HEK293 (cell line): Measurements from ENCODE around the gene SEC22A.

Source experiments
- CTCF ChIA-PET: fragments of 350-600 bp; formaldehyde crosslinking; extraction: SDS; loops from one replicate; lab custom pipeline; 2021; ENCODE audit warnings: antibody characterized with exemption; lab: Yijun Ruan, JAX
- POLR2A ChIA-PET: fragments of 300-600 bp; formaldehyde crosslinking; extraction: SDS; loops from one replicate; lab custom pipeline; 2020; ENCODE audit warnings: antibody characterized with exemption, inconsistent platforms; lab: Yijun Ruan, JAX
- H3K27ac ChIP-seq: fragments of 200-500 bp; sonication (Bioruptor generic); 2 replicates; pipeline ENCODE4 v1.5.1; 2014; ENCODE audit warnings: low read depth, low read length, control low read depth, inconsistent platforms; ENCODE audit errors: extremely low read depth
- H3K36me3 ChIP-seq, 2 experiments: fragments of 200-500 bp in 1 of 2; sonication (Bioruptor generic) in 1 of 2; 1 replicate in 1 of 2; 2 replicates in 1 of 2; pipeline ENCODE4 v1.5.1; 2014 to 2017; ENCODE audit warnings: inconsistent platforms in 2 of 2, low read length in 2 of 2; ENCODE audit not compliant: control insufficient read depth in 2 of 2, insufficient read depth in 1 of 2
- H3K4me1 ChIP-seq: fragments of 200-500 bp; sonication (Bioruptor generic); 2 replicates; pipeline ENCODE4 v1.5.1; 2014; ENCODE audit warnings: mild to moderate bottlenecking, low read length, inconsistent platforms; ENCODE audit not compliant: control insufficient read depth, insufficient read depth
- H3K4me3 ChIP-seq: 2 replicates; pipeline ENCODE4 v1.5.1; 2011; ENCODE audit warnings: low read depth, mild to moderate bottlenecking, control low read depth, low read length, moderate library complexity
- H3K9me3 ChIP-seq: fragments of 200-500 bp; sonication (Bioruptor generic); 2 replicates; pipeline ENCODE4 v1.5.1; 2014; ENCODE audit warnings: low read depth, low read length, inconsistent platforms; ENCODE audit not compliant: control insufficient read depth, insufficient read depth
- EGR2 ChIP-seq: fragments of 450-650 bp; formaldehyde crosslinking; IDR thresholded peaks from 2 replicates; pipeline ENCODE4 v1.5.1; 2016; ENCODE audit warnings: low read depth, missing biosample characterization, missing genetic modification characterization
- KLF1 ChIP-seq: fragments of 450-650 bp; formaldehyde crosslinking; IDR thresholded peaks from 2 replicates; pipeline ENCODE4 v1.5.1; 2016; ENCODE audit warnings: missing biosample characterization, missing genetic modification characterization
- KLF9 ChIP-seq: fragments of 450-650 bp; formaldehyde crosslinking; IDR thresholded peaks from 2 replicates; pipeline ENCODE4 v1.5.1; 2016; ENCODE audit warnings: missing biosample characterization, missing genetic modification characterization, low read depth
- MEIS1 ChIP-seq: sonication (generic); formaldehyde crosslinking; IDR thresholded peaks from 2 replicates; pipeline ENCODE4 v1.8.1; 2022; ENCODE audit warnings: missing genetic modification reagents, mild to moderate bottlenecking, borderline replicate concordance
- REPIN1 ChIP-seq: fragments of 450-650 bp; formaldehyde crosslinking; IDR thresholded peaks from 2 replicates; pipeline ENCODE4 v1.5.1; 2017; ENCODE audit warnings: missing biosample characterization, missing genetic modification characterization, low read depth
- SCRT1 ChIP-seq: fragments of 450-650 bp; formaldehyde crosslinking; IDR thresholded peaks from 2 replicates; pipeline ENCODE4 v1.5.1; 2016; ENCODE audit warnings: missing biosample characterization, missing genetic modification characterization, borderline replicate concordance
- SETDB1 ChIP-seq: IDR thresholded peaks from one replicate; pipeline ENCODE4 v1.6.1; 2017; ENCODE audit warnings: mild to moderate bottlenecking, low read length, moderate library complexity, mixed read lengths; ENCODE audit not compliant: insufficient read length
- TCF7L2 ChIP-seq: IDR thresholded peaks from 2 replicates; pipeline ENCODE4 v1.6.1; 2011; ENCODE audit warnings: low read depth, mild to moderate bottlenecking, inconsistent platforms, low read length, moderate library complexity, borderline replicate concordance
- ZFP41 ChIP-seq: fragments of 450-650 bp; formaldehyde crosslinking; IDR thresholded peaks from 2 replicates; pipeline ENCODE4 v1.5.1; 2016; ENCODE audit warnings: missing biosample characterization, missing genetic modification characterization, borderline replicate concordance
- ZNF132 ChIP-seq: fragments of 450-650 bp; formaldehyde crosslinking; IDR thresholded peaks from 2 replicates; pipeline ENCODE4 v1.5.1; 2017; ENCODE audit warnings: missing biosample characterization, missing genetic modification characterization, borderline replicate concordance
- ZNF133 ChIP-seq: fragments of 450-650 bp; formaldehyde crosslinking; IDR thresholded peaks from 2 replicates; pipeline ENCODE4 v1.5.1; 2016; ENCODE audit warnings: missing biosample characterization, missing genetic modification characterization
- ZNF138 ChIP-seq: fragments of 450-650 bp; formaldehyde crosslinking; IDR thresholded peaks from 2 replicates; pipeline ENCODE4 v1.5.1; 2016; ENCODE audit warnings: missing biosample characterization, missing genetic modification characterization, borderline replicate concordance
- ZNF157 ChIP-seq: fragments of 450-650 bp; formaldehyde crosslinking; IDR thresholded peaks from 2 replicates; pipeline ENCODE4 v1.5.1; 2016; ENCODE audit warnings: missing biosample characterization, missing genetic modification characterization
- ZNF169 ChIP-seq: fragments of 450-650 bp; formaldehyde crosslinking; IDR thresholded peaks from 2 replicates; pipeline ENCODE4 v1.5.1; 2016; ENCODE audit warnings: missing biosample characterization, missing genetic modification characterization
- ZNF214 ChIP-seq: fragments of 450-650 bp; formaldehyde crosslinking; IDR thresholded peaks from 2 replicates; pipeline ENCODE4 v1.5.1; 2017; ENCODE audit warnings: missing biosample characterization, mild to moderate bottlenecking, missing genetic modification characterization, borderline replicate concordance
- ZNF223 ChIP-seq: fragments of 450-650 bp; formaldehyde crosslinking; IDR thresholded peaks from 2 replicates; pipeline ENCODE4 v1.5.1; 2016; ENCODE audit warnings: missing biosample characterization, missing genetic modification characterization
- ZNF23 ChIP-seq: fragments of 450-650 bp; formaldehyde crosslinking; IDR thresholded peaks from 2 replicates; pipeline ENCODE4 v1.5.1; 2016; ENCODE audit warnings: missing biosample characterization, missing genetic modification characterization, borderline replicate concordance
- ZNF239 ChIP-seq: fragments of 450-650 bp; formaldehyde crosslinking; IDR thresholded peaks from 2 replicates; pipeline ENCODE4 v1.5.1; 2016; ENCODE audit warnings: missing biosample characterization, missing genetic modification characterization
- ZNF26 ChIP-seq: fragments of 450-650 bp; formaldehyde crosslinking; IDR thresholded peaks from 2 replicates; pipeline ENCODE4 v1.5.1; 2016; ENCODE audit warnings: missing biosample characterization, missing genetic modification characterization
- ZNF274 ChIP-seq, 2 experiments: fragments of 200-500 bp in 1 of 2; fragments of 450-650 bp in 1 of 2; sonication (Bioruptor generic) in 1 of 2; formaldehyde crosslinking in 1 of 2; IDR thresholded peaks; 2 replicates each; pipeline versions ENCODE4 v1.5.1 to v1.6.1; 2014 to 2016; ENCODE audit warnings: borderline replicate concordance in 1 of 2, inconsistent platforms in 1 of 2, low read length in 1 of 2, missing biosample characterization in 1 of 2, missing genetic modification characterization in 1 of 2
- ZNF398 ChIP-seq: fragments of 450-650 bp; formaldehyde crosslinking; IDR thresholded peaks from 2 replicates; pipeline ENCODE4 v1.5.1; 2017; ENCODE audit warnings: missing biosample characterization, missing genetic modification characterization
- ZNF510 ChIP-seq: fragments of 450-650 bp; formaldehyde crosslinking; IDR thresholded peaks from 2 replicates; pipeline ENCODE4 v1.5.1; 2018; ENCODE audit warnings: mild to moderate bottlenecking, missing genetic modification characterization, missing biosample characterization; ENCODE audit not compliant: insufficient replicate concordance
- ZNF521 ChIP-seq: fragments of 450-650 bp; formaldehyde crosslinking; IDR thresholded peaks from 2 replicates; pipeline ENCODE4 v1.5.1; 2017; ENCODE audit warnings: missing biosample characterization, mild to moderate bottlenecking, missing genetic modification characterization
- ZNF626 ChIP-seq: fragments of 450-650 bp; sonication (Bioruptor Pico); formaldehyde crosslinking; IDR thresholded peaks from 2 replicates; pipeline ENCODE4 v1.5.1; 2018; ENCODE audit warnings: missing biosample characterization, missing genetic modification characterization, inconsistent platforms
- ZNF629 ChIP-seq: fragments of 450-650 bp; formaldehyde crosslinking; IDR thresholded peaks from 2 replicates; pipeline ENCODE4 v1.5.1; 2017; ENCODE audit warnings: missing biosample characterization, missing genetic modification characterization
- ZNF660 ChIP-seq: fragments of 450-650 bp; IDR thresholded peaks from 2 replicates; pipeline ENCODE4 v1.5.1; 2018; ENCODE audit warnings: missing biosample characterization, mild to moderate bottlenecking, missing genetic modification characterization
- ZSCAN16 ChIP-seq: fragments of 450-650 bp; formaldehyde crosslinking; IDR thresholded peaks from 2 replicates; pipeline ENCODE4 v1.5.1; 2016; ENCODE audit warnings: missing biosample characterization, missing genetic modification characterization
- ZSCAN30 ChIP-seq: fragments of 450-650 bp; IDR thresholded peaks from 2 replicates; pipeline ENCODE4 v1.5.1; 2018; ENCODE audit warnings: missing biosample characterization, mild to moderate bottlenecking, missing genetic modification characterization, moderate library complexity

SEC22A gene

GRCh38 chr3:123188058-123188457, 13.7 kb upstream of the SEC22A start:
- no peak overlapping the region for H3K4me3 ChIP-seq
- no peaks in the 10 kb centered on the region for H3K9me3 ChIP-seq
- H3K4me1 ChIP-seq, result no peaks in the 10 kb centered on the region
- ChIA-PET POLR2A (no interaction called here), CTCF (no interaction called here)
- H3K36me3 ChIP-seq, result no peaks in the 10 kb centered on the region
- no peak overlapping the region for H3K27ac ChIP-seq
- TF ChIP-seq ZNF157 (tag by site-specific recombination), result no peak
- TF ChIP-seq ZNF132 (tag by site-specific recombination), result no peak
- no peak for TF ChIP-seq ZSCAN30 (tag by site-specific recombination)
- TF ChIP-seq ZNF510 (tag by site-specific recombination), result no peak
- TF ChIP-seq ZNF214 (tag by site-specific recombination), result no peak
- no peak for TF ChIP-seq REPIN1
- TF ChIP-seq ZNF521 (tag by site-specific recombination), result no peak
- TF ChIP-seq EGR2 (tag by site-specific recombination), result no peak
- no peak for TF ChIP-seq ZNF629 (tag by site-specific recombination)
- TF ChIP-seq, all 188 proteins: peak for 0

- POLR2A ChIA-PET, result no interaction called here
- CTCF ChIA-PET, result interaction anchor here (0.7 kb wide), 1 partner anchor 232 kb away, joined by 3 read pairs; no protein-coding TSS in a partner anchor
Measured at GRCh38 chr3:123193448-123194101, 8.2 kb upstream of the SEC22A start.

More at GRCh38 chr3:123193448-123194101, 8.2 kb upstream of the SEC22A start:
- Histone ChIP-seq H3K4me3 (no peak overlapping the region), H3K4me1 (no peaks in the 10 kb centered on the region), H3K36me3 (no peaks in the 10 kb centered on the region), H3K9me3 (no peaks in the 10 kb centered on the region), H3K27ac (no peak overlapping the region)
- TF ChIP-seq ZNF223 (no peak), SCRT1 (tag by site-specific recombination) (no peak), ZNF26 (tag by site-specific recombination) (no peak), MEIS1 (CRISPR knock-in tag) (no peak), ZNF398 (tag by site-specific recombination) (no peak), ZNF274 (IDR thresholded peaks at IDR 0.05; ENCODE audit: low read length) (no peak), ZNF274 (tag by site-specific recombination; IDR thresholded peaks at IDR 0.05; ENCODE audit: borderline replicate concordance) (no peak), TCF7L2 (no peak), ZNF23 (no peak), ZFP41 (tag by site-specific recombination) (no peak), KLF1 (no peak), ZNF626 (no peak), EGR2 (tag by site-specific recombination) (no peak), KLF9 (tag by site-specific recombination) (no peak), ZNF239 (tag by site-specific recombination) (no peak), SETDB1 (no peak), ZNF138 (tag by site-specific recombination) (no peak), ZNF660 (tag by site-specific recombination) (no peak), ZSCAN16 (tag by site-specific recombination) (no peak), ZNF133 (tag by site-specific recombination) (no peak), ZNF169 (tag by site-specific recombination) (no peak)
